ENCODE results near the gene CCDC43.
"Not testable (repeated sequence)": the region's sequence is repeated elsewhere in the genome, so short reads cannot be mapped to it uniquely, and the experiment has no call there.

The CCDC43 gene, protein sequence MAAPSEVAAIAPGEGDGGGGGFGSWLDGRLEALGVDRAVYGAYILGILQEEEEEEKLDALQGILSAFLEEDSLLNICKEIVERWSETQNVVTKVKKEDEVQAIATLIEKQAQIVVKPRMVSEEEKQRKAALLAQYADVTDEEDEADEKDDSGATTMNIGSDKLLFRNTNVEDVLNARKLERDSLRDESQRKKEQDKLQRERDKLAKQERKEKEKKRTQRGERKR

DNA sequence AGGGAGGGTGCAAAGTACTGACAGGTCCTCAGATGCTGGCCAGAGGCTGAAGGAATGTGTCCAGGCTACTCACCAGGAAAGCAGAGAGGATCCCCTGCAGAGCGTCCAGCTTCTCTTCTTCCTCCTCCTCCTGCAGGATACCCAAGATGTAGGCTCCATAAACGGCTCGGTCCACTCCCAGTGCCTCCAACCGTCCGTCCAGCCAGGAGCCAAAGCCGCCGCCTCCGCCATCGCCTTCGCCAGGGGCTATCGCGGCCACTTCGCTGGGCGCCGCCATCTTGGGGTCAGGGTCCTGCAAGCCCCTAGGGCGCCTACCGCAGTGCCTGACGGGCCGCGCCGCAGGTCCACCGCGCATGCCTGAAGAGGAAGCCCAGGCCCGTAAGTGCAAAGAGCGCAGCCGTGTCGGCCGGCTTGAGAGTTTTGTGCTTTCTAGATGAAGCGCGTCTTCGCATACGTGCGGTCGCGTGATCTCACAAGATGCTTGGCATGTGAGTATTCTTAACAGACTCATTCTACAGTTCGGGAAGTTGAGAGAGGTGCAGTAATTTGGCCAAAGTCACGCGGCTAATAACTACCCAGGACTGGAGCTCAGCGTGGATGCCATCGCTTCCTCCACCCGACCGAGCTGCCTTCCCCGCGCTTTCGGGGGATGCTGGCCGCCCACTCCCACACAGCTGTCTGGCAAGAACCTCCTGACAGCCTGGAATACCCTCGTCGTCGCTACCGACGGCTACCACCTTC is at the start of gene CCDC43:
Gene CCDC43, minus strand, starts transcription at position 300 of the 741 bp plus-strand sequence. Its CDS starts 23 bp downstream, at position 277.
- DNase-seq = peak; percentile 92 to 93

DNA sequence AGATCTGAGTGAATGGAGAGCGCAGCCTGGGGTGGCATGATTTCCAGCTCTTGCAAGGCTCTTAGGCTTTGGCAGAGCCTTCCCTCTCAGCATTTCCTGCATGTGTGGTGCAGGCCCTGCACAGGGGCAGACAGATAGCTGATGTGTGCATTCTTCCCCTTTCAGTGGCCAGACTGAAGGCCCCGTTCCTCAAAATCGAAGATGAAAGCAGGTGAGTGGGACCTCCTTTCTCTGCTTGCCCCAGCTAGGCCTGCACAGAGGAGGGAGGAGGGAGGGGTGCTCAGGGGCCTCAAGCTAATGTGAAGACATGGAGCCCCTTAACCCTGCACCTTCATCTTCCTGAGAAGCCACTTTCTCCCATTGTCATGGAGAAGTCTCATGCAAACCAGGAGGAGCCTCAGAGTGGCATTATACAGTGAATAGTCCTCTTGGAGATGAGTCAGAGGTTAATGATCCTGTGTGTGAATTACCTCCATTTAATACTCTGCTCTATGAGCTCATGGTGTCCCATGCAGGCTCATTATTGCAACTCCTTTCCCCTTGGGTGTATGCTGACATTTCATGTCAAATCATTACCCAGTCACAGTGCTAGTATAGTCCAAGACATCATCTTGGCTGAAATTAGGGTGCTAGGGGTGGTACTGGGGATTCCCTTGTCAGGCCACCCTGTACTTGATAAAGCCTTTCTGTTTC is 48.8 kb upstream of the CCDC43 start:
- no peak for DNase-seq

- no peak for DNase-seq
Measured at GRCh38 chr17:44736551-44737240, 47.1 kb upstream of the CCDC43 start.

DNA sequence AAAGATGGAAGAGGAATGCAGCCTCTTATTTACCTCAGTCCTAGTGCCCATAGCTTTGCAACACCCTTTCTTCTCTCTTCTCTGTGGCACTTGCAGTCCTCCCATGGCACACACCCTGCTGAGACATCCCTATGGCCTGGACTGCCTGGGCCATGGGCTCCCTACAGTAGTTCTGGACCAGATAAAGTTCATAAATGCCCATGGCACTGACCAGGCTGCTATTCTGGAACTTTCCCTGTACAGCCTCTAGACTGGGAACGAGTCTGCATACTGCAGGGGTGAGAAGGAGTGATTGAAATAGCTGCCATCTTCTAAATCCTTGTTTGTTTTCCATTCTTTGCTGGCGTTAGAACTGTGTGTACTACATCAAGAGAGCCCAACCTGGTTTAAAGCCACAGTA is 44.7 kb upstream of the CCDC43 start:
- no peak for DNase-seq

GRCh38 chr17:44733753-44734152 is 44.2 kb upstream of the CCDC43 start:
- no peak for DNase-seq

GRCh38 chr17:44726121-44726520 is 36.5 kb upstream of the CCDC43 start:
- DNase-seq = not testable (repeated sequence)

- no peak for DNase-seq
Measured at GRCh38 chr17:44722254-44722653, 32.7 kb upstream of the CCDC43 start.

DNA sequence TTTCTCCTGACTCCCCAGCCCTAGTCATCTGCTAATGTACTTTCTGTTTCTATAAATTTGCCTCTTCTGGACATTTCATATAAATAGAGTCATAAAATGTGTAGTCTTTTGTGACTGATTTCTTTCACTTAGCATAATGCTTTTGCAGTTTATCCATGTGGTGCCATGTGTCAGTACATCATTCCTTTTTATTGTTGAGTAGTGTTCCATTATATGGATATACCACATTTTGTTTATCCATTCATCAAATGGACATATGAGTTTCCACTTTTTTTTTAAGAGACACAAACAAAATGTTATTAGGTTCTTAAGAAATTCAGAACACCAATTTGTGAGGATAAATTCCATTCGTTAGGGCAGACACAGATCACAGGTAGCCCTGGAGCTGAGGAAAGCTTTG is 29.9 kb upstream of the CCDC43 start:
- no peak for DNase-seq

- DNase-seq = peak; percentile 77 to 85
Measured at GRCh38 chr17:44708401-44709263, 19.1 kb upstream of the CCDC43 start, which contains the start of gene DBF4B. Gene DBF4B, plus strand, starts transcription at chr17:44708665. Its CDS starts 156 bp downstream, at chr17:44708821.

DNA sequence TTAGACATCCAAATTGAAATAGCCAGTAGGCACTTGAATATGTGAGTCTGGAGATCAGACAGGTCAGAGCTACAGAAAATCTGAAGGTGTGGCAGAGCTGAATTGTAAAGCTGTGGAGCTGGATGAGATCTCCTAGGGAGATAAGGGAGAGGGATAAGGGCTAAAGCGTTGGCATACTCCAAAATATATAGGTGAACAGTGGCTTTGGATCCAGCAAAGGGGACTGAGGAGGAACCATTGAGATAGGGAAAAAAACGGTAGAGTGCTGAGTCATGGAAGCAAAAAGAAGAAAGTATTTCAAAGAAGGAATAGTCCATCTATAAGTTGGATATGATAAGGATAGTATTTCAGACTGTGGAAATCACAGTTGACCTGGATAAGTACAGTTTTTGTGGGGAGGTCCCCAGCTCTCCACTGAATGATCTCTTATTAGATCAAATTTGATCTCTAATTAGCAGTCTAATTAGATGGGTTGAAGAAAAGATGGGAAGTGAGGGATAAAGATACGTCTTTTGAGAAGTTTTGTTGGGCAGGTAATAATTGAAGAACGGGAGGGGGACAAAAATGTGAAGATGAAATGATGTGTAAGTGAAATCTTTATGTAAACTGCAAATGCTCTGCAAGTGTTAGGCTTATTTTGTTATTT is 18.3 kb upstream of the CCDC43 start:
- no peak for DNase-seq

- DNase-seq = not testable (repeated sequence)
Measured at GRCh38 chr17:44700288-44700687, 10.7 kb upstream of the CCDC43 start.

- DNase-seq = no peak
Measured at GRCh38 chr17:44693609-44694008, 4.0 kb upstream of the CCDC43 start.

GRCh38 chr17:44690746-44691306 is 1.2 kb upstream of the CCDC43 start:
- DNase-seq = not testable (repeated sequence)

- DNase-seq = no peak
Measured at GRCh38 chr17:44688675-44689476, 700 bp downstream of the CCDC43 start.

GRCh38 chr17:44688200-44688599 is 1.4 kb downstream of the CCDC43 start:
- no peak for DNase-seq

DNA sequence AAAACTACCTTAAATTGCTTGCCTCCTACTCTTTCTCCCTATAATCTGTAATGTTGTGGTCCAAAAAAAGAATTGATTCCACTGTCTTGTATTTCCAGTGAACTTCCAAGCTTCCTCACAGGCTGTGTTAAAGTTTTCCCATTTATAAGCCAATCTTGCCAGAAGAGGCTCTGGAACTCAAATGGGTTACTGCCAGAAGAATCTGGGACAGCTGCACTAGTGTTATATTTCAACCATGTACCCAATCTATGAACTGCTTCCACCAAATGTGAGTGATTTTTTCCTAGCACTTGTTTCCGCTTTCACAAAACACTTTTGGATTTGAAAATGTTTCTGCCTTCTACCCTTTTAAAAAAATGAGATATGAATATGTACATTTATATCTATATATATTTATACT is 1.8 kb downstream of the CCDC43 start:
- DNase-seq = no peak

- DNase-seq = not testable (repeated sequence)
Measured at GRCh38 chr17:44683303-44683702, 6.3 kb downstream of the CCDC43 start.

DNA sequence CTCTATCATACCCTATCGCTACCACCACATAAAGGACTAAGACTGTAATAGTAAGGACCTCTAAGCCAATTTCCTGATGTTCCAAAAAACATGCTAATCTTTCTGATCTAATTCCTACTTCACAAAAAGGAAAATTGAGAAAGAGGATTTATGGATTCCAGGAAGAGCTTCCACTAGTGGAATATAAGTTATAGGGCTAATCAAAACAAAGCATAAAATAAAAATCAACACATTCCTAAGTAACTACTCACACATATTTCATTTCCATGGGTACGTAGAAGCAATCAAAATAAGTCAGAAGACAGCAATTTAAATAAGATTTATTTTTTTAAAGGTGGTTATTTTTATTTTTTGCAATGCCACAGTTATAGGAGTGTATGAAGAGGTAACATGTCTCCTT is 12.4 kb downstream of the CCDC43 start:
- DNase-seq = no peak

GRCh38 chr17:44673893-44674292 is 15.7 kb downstream of the CCDC43 start:
- DNase-seq = no peak

DNA sequence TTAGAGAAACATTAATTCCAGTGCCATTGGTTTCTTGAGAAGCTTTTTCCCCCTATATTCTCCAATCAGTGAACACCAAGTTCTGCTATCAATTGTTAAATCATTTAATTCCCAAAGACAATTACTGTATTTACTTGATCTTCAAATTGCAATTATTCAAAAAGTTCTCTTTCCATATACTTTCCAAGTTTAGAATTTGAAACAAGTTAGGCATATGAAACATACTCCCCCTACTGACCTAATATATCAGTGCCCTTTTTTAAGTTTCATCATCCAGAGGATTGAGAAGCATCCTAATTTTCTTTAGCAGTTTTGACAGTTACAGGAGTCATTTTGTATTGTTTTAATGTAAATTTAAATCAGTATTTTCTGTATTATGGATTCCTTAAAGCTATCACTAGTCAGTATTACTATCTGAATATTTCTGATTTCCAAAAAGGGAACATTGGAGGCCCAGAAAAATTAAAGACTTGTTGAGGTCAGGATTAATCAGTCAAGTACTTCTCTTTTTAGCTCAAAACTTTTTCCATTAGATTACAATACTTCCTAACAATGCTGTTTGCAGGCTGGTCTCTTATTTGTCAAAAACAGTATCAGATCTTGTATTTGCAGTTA is 17.0 kb downstream of the CCDC43 start:
- no peak for DNase-seq
